SHP77 treated with DMSO at 0.1 percent for 48 hours (cell line): ENCODE data around the gene KIF26A.

Experiments
- DNase-seq: peaks from one replicate; lab custom pipeline; 2025; lab: John Stamatoyannopoulos, UW

KIF26A gene

DNA sequence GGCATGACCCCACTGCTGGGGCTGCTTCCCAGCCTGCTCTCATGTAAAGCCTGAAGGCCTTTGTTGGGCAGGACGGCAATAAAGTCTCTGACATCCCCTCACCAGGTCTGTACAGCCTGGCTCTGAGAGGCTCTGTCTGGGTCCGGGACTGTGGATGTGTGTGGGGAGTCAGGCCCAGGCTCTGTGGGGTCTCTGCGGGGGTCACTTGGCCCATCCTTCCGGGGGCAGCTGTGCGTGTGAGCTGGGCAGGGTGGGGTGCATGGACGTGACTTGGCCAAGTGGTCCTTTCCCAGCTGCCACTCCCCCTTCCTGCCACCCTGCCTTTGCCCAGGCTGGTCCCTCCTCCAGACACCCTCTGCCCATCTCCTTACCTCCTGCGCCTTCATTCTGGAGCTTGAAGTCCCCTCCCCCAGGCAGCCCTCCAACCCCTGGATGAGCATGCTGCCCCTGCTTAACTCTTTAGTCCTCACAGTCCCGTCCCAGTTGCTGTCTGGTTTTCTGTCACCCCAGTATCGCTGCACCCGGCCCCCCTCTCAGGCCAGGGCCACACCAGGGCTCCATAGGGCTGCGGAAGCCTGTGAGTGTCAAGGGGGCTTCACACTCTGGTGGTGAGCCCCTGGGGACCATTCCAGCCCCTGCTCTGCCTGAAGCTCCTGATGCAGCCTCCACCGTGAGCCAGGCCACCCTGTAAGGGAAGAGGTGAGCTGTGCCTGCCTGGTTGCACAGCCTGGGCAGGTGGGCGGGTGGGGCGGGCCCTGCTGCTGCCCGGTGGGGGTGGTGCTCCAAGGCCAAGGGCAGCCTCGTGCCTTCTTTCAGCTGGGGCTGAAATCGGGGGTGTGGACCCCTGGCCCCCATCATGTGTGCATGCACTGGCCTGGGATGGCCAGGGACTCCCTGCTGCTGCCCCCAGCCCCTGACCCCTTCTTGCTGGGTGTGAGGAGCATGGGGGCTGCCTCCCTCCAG lies 25.5 kb upstream of the KIF26A start:
- DNase-seq: no peak

DNA sequence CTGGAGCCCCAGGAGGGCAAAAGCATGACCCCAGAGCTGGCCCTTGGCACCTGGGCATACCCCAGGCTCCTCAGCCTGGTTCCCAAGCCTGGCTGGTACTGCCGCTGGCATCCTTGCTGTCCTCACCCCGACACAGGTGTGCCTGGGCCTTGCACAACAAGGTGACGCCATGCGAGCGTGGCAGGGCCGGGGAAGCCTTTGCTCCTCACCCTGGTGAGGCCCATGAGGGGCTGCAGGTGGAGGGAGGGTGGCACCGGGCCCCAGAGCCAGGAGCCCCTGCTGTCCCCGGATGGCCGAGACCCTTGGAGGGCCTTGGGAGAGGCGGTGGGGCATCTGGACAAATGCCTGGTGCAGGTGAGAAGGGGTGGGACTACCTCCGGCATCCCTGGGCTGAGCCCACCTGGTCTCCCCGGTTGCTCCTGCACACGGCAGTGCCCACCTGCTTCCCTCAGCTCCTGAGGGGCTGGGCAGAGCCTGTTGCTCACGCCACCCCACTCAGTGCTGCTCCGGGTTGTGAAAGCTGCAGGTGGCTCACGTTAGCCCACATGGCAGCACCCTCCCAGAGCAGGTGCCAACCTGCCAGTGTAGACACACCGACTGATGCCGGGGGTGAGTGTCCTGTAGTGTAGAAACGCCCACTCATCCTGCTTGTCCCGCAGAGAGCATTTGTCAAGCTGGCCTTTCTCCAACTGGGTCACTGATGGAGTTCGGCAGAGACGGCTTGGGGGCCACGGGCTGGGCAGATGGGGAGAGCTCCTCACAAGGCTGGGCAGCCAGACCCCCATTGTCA lies 24.6 kb upstream of the KIF26A start:
- DNase-seq: no peak

DNA sequence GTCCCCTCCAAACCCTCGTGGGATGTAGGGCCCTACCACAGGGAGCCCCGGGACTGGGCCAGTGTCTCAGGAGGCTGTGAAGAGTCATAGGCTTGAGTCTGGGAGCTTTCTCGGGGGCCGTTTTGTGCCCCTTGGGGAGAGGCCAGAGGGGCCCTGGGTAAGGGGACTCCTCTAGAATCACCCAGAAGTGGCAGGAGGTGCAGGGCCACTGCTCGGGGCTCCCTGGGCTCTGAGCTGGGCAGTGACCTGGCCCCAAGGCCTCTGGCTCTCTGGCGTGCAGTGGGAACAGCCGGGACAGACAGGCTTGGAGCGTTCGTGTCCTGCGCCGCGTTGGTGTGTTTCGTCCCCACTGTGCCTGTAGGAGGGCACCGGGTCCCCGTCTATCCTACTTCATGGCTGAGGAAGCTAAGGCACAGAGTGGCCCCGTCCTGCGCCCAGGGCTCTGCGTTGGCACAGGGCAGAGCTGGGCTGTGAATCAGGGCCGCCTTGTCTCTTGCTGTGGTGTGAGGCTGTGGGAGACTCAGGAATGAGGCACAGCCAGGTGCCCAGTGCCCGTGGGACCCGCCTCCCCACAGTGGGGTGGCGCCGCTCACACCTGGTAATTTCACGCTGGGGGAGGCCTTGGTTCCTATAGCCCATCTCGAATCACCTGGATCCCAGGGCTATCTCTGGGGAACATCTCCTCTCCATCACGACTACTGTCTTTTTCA lies 23.8 kb upstream of the KIF26A start:
- DNase-seq: no peak

DNA sequence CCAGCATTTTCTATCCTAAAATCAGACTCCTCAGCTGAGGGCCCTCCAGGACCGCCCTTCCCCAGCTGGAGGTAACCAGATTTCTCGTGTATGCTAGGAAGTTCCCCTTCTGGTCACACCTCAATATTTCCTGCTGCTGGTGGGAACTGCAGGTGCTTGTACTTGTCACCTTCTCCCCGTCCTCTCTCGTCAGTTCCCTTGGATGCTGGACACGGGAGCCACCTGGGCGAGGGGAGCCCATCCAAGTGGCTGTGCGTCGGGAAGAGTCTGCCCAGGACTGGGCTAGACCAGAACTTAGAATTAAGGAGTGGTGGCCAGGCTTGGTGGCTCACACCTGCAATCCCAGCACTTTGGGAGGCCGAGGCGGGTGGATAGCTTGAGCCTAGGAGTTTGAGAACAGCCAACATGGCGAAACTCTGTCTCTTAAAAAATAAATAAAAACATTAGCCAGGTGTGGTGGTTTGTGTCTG lies 23.2 kb upstream of the KIF26A start:
- DNase-seq: no peak

DNA sequence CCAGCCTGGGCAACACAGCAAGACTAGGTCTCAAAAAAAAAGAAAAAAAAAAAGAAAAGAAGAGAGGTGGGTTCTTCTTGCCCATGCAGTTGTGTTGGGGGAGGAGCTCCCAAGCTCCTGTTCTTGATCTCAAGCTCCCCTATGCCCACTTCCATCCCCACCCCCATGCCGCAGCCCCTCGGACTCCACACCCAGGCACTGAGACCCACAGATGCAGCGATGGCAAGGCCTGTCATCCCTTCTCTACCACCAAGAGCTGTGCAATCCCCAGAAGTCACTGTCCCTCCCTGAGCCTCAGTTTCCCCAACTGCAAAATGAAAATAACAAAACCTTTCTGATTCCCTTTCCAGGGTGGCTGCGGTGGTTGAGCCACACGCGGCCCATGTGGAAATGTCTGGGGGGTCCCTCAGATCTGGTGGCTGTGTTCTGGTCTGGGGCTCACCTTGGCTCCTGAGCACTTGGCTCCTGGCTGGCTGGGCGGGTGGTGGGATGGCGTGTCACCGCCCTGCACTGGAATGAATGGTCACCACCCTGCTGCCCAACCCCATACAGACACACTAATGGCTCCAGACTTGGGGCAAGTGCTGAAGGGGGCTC lies 22.6 kb upstream of the KIF26A start:
- DNase-seq: no peak

DNA sequence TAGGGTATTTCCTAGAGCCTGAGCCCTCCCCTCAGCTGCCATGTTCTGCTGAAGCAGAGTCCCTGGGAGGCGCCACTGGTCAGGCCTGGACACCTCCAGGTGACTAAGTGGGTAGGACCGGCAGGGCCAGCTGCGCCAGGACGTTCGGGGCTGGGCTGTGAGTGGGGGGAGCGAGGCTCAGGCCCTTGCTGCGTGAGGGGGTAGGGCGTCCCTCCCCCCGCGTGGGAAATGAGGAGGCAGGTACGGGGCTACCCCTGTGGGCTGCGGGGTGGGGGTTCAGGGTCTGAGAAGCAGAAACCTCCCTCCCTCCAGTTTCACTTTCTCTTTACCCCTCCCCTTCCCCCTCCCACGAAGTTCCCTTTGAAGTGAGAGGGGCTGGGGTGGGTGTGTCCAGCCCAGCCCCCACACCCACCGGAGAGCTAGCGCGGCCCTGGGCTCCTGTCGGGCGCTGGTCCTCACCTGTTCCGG lies 22.1 kb upstream of the KIF26A start:
- no peak for DNase-seq

DNA sequence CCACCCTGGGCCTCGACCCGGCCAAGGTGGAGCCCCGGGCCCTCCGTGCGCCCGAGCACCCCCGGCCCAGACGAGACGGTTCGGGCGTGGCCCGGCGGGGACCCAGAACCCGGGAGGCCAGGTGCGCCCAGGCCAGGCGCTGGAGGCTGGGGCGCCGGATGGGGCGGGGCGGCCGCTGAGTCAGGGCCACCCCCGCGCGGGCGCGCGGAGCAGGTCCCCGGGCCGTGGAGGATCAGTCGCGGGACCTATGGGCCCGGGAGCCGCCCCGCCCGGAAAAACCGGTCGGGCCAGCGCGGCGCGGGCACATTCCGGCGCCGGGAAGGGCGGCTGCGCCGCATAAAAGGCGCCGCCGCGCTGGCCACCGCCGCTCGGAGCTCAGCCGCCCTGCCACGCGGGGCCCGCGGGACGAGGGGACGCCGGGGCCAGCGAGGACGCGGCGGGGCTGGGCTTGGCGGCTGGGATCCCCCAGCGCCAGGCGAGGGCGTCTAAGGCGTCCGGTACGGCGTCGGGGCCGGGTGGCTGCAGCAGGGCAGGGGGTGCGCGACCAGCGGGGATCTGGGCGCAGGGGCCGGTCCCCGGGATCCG lies 21.5 kb upstream of the KIF26A start:
- DNase-seq: no peak

DNA sequence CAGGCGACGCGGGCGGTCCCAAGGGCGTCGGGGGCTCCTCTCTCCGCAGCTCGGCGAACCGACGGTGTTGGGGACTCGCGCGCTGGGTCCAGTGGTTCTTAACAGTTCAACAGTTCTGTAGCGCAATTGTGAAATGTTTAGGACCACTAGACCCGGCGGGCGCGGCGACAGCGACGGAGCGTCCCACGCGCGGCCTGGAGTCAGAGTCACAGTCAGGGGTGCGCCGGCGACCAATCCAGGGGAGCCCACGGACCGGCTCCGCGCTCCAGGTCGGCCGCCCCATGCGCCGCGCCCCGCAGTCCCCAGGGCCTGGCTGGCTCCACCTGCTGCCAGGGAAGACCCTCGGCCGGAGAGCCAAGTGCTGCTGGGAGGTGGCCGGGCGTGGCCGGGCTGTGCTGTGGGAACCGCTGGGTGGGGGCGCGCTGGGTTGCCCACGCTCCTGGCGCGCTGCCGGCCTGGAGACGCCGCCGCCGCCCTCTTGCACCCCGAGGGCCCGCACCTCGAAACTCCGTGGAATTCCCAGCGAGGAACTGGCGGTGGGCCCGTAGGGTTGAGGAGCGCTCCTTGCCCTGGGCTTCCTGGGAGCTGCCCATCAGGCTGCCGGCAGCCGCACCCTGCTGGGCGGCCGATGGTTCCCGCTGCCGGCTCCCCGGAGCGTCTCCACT lies 20.9 kb upstream of the KIF26A start:
- no peak for DNase-seq

DNA sequence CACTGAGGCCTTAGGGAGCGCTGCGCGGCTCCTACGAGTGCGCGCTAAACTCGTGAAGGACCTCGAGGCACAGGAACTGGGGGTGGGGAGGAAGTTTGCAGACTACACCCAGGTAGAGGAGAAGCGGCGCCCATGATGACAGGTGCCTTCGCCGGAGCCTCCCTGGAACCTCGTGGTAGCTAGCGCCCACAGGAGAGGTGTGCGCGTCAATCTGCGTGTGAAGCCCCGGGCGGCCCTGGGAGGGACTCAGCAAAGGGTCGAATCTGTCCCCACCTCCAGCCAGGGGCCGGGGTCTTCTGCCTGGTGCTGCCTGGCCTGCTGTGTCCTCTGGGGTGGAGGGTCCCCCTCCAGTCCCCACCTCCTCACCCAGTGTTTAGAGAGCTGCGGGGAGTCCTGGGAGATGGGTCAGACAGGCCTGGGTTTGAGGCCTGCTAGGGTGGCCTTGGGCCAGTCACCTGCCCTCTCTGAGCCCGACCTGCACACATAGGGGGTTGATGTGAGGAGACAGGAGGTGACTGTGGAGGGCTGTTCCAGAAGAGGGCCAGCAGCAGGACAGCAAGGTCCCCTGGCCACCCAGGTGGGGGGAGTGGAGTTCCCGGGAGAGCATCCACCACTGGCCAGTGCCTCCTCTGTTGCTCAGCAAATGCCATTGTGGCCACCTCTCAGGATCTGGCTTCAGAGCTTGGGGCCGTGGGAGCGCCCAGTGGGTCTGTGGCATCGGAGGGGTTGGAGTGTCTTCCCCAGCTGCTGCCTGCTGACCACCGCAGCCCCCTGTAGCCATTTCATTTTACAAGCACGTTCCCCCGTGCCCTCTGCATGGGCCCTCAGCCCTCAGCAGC lies 20.2 kb upstream of the KIF26A start:
- DNase-seq: no peak

DNA sequence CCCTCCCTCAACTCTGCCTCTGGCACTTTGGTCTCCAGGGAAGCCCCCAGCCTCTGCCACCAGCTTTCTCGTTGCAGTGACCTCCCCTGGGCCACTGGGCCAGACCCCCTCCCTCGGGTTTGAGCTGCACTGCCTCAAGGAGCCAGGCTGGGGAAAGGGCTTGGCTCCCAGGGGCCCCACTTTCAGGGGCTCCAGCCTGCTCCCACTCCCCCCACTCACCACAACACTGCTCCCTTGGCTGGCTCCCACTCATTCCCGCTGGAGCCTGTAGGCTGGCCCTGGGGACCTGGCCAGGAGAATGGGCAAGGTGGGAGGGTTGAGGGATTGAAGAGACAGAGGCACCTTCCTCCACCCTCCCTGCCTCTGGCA lies 19.3 kb upstream of the KIF26A start:
- DNase-seq: no peak

DNA sequence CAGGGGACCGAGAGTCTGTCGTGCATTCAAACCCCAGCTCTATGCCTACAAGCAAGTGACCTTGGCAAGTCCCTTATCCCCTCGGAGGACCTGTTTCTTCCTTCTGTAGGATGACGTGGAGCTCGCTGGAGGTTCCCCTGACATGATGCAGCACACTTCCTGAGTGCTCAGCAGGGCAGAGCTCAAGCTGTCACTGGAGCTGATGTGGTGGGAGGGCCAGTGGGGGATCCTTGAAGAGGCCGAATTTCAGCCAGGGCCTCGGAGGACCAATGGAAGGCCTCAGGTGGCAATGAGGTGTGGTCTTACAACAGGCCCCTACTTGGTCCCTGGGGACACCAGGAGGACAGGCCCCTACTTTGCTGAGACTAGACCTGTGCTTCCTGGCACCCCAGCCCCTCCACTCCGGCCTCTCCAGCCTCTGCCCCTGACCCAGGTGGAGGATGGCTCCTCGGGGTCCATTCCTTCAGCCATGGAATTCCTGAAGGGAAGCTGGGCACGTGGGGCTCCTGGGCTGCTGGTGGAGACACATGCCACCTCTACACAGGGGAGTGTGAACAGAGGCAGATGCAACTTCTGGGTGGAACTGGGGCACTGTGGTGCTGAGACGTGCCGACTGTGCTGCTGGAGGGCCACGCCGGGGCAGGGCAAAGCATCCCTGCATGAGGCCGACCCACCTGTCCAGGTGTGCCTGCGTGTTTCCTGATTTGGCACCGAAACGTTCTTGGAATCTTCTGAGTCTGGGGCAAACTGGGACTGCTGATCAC lies 18.7 kb upstream of the KIF26A start:
- DNase-seq: no peak

DNA sequence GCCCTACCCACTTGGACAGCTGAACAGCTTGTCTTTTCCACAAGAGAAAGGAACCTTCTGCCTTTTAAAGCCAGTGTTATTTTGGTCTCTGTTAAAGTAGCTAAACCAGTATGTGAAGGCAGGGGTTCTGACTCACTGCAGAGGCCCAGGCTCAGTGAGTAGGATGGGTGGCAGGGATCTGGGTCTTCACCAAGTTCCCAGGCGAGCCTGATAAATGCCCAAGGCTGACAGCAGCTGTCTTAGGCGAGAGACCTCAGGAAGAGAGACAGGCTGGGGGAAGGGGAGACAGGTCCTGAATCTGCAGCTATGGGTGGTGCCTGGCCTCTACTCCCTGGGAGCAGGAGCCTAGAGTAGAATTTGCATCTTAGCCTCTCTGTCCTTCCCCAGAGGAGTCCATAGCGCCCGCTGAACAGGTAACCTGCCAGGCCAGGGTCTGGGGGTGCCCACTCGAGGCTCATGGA lies 18.1 kb upstream of the KIF26A start:
- DNase-seq: no peak

DNA sequence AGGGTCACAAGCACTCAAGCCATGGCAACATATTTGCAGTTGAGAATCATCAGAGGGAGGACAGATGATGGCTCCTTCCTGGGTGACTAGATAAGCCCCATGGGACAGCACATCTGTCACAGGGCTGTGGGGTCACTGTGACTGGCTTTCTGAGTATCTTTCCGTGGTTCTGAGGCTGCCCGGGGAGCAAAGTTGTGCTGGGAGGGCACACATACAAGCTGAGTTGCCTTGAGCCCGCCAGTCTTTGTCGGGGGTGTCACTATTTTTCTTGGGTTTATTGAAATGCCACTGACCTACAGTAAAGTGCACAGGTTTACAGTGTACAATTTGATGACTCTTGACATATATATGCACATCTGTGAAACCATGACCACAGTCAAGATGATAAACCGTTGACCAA lies 17.2 kb upstream of the KIF26A start:
- DNase-seq: no peak

DNA sequence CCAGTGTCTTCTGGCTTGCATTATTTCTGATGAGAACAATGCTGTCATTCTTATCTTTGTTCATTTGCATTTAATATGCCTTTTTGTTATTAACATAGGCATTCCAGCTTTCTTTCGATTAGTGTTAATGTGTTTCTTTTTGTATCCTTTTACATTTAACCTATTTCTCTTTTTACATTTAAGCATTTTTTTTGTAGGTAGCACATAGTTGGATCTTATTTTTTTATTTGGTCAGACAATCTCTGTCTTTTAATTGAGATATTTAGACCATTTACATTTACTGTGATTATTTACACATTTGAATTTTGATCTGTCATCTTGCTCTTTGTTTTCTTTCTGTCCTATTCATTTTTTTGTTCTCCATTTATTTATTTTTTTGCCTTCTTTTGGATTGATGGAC lies 14.5 kb upstream of the KIF26A start:
- no peak for DNase-seq

DNA sequence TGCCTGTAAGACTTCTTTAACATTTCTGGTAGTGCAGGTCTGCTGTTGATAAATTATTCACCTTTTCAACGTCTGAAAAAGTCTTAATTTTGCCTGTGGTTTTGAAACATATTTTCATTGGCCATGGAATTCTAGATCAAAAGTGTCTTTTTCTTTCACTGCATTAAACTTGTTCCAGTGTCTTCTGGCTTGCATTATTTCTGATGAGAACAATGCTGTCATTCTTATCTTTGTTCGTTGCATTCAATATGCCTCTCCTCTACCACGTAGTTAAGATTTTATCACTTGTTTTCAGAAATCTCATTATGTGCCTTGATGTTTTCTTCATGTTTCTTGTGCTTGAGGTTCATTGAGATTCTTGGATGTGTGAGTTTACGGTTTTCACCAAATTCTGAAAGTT lies 13.4 kb upstream of the KIF26A start:
- DNase-seq: no peak

DNA sequence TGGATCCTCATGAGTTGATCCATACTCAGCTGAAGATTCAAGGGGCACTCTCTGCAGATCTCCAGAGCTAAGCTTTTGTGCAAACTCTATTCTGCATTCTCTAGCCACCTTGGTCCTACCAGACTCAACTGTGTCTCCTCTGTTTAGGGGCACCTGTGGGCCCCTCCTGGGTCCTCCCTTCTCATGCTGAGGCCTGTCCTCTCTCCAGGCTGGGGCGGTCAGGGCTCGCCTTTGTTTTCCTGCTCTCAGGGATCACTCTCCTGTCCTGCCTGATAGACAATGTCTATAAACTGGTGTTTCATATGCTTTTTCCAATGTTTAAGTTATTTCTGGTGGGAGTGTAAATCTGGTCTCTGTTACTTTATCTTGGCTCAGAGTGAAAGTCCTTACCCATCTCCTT lies 11.6 kb upstream of the KIF26A start:
- DNase-seq: no peak

DNA sequence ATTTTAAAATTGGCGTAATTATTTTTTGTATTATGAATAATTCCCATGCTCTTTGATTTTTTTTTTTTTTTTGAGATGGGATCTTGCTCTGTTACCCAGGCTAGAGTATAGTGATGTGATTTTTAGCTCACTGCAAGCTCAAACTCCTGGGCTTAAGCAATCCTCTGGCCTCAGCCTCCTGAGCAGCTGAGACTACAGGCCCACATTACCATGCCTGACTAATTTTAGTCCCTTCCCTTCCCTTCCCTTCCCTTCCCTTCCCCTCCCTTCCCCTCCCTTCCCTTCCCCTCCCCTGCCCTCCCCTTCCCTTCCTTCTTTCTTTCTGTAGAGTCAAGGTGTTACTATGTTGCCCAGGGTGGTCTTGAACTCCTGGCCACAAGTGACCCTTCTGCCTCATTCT lies 9.4 kb upstream of the KIF26A start:
- DNase-seq: no peak

DNA sequence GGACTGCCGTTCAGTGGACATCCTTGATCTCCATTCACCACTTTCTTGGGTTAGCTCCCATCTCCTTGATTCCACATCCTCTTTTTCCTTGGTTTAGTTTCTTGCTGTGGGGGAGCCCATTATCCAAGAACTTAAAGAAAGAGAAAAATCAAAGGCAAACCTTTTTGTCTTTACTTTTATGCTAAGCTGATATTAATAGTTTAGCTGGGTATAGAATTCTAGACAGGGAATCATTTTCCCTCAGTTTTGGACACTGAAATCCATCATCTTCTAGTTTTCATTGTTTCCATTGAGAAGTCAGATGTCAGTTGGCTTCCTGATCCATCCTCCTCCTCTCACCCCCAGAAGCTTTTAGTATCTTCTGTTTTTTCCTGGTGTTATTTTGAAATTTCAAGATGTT lies 8.8 kb upstream of the KIF26A start:
- DNase-seq: no peak

DNA sequence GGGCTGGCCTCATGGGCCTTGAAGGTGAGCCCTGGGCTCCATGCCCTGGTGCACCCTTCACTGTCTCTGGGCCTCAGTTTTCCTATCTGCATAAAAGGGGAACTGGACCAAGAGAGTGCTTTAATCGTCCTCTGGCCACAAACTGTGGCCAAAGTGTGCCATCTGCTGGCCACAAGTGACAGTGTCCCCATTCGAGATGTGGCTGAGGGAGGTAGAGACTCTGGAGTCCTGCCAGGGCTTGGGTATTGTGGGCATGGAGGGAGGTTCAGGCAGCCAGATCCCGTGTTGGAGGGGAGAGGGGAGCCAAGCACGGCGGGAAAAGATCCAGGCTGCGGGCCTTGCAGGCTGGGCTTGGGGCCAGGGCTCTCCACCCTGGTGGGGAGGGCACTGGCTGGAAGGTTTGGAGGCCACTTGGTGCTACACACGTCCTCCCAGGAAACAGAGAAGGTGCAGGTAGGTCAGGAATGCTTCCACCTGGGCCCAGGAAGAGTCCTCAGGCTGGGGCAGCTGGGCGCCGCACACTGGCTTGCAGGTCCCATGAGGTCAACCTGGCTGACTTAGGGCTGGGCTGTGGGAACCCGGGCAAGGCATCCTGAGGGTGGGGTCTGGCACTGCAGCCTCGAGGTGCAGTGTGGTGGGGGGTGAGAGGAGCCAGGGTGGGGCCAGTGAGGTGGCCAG lies 7.3 kb upstream of the KIF26A start:
- peak; percentile 41 for DNase-seq
